Activated CD8-positive, alpha-beta memory T cell treated with anti-CD3 and anti-CD28 coated beads, Interleukin-2, amount 50 U/mL, for 1 hour (primary cell): Measurements from ENCODE around the gene CFAP69.

Experiments
- DNase-seq: peaks from one replicate; pipeline ENCODE4 v3.0.0-alpha.2; 2020; ENCODE audit errors: extremely low read depth

The CFAP69 gene

DNA sequence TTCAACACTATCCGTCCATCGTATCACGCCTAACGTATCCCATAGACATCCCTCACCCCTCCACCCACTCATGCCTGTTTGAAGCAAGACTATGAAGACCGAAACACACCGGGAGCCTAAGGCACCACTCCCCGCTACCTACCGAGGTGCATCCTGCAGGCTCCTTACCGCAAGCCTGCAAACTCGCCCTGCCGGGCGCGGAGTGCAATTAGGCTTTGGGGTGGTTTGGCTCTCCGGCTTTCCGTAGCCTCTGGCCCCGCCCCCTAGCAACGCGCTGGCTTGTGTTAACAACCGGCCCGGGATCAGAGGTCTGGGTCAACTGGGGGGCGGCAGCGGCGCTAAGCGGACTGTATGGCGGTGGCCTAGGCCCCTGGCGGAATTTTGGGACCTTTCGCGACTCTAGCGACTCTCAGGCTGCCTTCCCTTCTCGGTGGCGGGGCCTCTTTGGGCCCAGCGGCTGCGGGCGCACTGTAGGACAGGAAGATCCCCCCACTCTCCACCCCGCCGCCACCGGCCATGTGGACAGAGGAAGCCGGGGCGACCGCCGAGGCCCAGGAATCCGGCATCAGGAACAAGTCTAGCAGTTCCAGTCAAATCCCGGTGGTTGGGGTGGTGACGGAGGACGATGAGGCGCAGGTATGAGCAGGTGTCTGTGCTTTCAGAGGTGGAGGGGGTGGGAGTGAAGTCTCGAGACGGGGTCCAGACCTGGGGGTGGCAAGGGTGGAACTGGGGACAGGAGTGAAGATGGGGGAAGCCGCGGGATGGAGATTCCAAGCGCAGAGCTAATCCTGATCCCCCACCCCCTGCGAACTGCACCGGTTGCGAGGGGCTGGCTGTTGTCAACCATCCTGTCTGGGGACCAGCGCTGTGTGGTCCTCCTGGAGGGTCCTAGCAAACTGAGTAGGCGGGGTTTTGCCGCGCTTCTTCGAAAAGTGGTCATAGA lies at the start of gene CFAP69:
Gene CFAP69, plus strand, starts transcription at position 266 of the 943 bp plus-strand sequence. Its CDS starts 251 bp downstream, at position 517.
- peak; percentile 62 for DNase-seq

- no peak for DNase-seq
These were observed 43.3 kb upstream of the CFAP69 start for GRCh38 chr7:90201500-90202195.

GRCh38 chr7:90207956-90208355 lies 37.0 kb upstream of the CFAP69 start:
- DNase-seq, result no peak

GRCh38 chr7:90209776-90210175 lies 35.2 kb upstream of the CFAP69 start:
- DNase-seq, result no peak

GRCh38 chr7:90210475-90210874 lies 34.5 kb upstream of the CFAP69 start:
- no peak for DNase-seq

DNA sequence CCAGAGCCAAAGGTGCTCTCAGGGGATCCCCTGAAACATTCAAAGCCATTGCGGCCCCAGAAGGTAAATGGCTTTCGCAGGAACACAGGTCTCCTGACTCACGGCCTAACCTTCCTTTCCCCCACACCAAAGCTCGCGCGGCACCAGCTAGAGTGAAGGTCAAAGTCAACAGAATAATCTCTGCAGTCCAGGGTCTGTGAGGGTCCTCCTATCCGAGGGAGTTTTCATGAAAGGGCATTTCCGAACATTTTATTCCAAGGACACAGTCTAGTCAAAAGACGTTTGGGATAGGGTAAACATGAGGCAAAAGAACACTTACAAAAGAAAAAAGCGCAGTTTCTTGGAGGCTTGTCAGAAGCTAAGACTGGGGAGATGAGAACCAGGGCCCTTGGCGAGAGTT lies 34.0 kb upstream of the CFAP69 start:
- no peak for DNase-seq

GRCh38 chr7:90211391-90212148 lies 33.4 kb upstream of the CFAP69 start, which contains the start of gene STEAP2:
Gene STEAP2 (plus strand): TSS chr7:90211740. CDS start chr7:90225083, 13,343 bp downstream.
- no peak for DNase-seq

DNA sequence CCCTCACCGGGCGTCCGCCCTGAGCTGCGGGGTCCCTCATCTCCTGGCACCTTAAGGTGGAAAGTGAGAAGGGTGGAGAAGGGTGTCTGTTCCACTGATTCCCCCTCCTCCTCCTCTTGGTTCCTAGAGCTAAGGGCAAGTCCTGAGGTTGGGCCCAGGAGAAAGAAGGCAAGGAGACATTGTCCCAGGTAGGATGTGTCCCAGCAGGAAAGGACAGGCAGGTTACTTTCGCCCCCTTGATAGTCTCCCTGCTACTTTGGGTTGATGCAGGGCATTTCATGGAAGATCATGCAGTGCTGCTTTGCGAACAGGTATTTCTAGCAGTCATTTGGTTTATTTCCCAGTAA lies 32.9 kb upstream of the CFAP69 start:
- DNase-seq, result no peak

GRCh38 chr7:90213521-90213920 lies 31.5 kb upstream of the CFAP69 start:
- DNase-seq, result no peak

DNA sequence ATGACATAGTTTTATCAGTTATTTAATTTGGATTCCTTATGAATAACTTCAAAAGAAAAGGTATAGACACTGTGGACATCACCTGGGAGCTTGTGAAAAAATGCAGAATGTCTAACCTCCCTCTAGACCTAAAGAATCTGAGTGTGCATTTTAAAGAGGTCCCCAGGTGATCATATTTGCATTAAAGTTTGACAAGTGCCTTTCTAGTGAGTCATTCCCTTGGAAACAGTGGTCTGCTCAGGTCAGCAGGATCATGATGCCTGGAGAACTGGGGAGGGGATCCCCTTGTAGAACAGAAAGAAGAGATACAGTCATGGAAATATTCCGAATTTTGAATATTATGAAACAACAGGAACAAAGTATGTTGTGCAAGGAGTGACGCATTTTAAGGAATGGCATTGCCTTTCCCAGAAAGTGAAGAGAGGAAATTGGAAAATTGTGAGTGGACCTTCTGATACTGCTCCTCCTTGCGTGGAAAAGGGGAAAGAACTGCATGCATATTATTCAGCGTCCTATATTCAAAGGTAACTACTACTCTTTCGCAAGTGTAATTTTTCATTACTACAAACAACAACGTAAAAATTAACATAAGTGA lies 28.8 kb upstream of the CFAP69 start:
- DNase-seq, result no peak

DNA sequence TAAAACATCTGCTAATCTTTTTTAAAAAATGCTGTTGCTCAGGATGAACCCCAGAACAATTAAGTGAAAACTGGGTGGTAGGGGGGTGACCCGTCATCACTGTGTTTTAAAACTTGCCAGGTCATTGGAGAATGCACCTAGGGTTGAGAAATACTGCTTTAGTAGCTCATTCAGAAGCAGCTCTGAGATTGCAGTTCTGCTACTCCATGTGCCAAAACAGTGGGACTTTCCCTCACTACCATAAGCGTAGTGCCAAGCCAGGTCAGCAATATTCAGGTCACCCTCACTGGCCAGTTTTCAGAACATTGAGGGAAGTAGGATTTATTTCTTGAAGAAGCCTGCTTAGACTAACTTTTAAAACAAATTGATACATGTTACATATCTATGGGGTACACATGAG lies 28.2 kb upstream of the CFAP69 start:
- DNase-seq, result no peak

DNA sequence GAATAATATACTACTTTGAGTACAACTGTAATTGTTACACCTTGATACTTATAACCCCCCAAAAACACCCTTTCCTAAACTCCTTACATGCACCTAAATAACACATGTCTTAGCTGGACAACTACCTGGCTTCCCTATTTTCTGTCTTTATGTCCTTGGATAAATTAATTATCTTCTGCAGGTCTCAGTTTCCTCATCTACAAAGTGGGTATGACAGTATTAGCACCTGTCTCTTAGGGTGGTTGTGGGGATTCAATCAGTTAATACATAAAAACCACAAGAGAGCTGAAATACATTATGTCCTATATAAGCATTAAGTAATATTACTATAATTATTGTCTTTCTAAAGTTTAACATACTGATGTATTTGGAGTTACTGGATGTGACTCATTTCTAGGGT lies 22.6 kb upstream of the CFAP69 start:
- DNase-seq, result no peak

GRCh38 chr7:90222811-90223725 lies 21.9 kb upstream of the CFAP69 start:
- DNase-seq, result no peak

GRCh38 chr7:90224195-90224594 lies 20.8 kb upstream of the CFAP69 start:
- DNase-seq, result no peak

DNA sequence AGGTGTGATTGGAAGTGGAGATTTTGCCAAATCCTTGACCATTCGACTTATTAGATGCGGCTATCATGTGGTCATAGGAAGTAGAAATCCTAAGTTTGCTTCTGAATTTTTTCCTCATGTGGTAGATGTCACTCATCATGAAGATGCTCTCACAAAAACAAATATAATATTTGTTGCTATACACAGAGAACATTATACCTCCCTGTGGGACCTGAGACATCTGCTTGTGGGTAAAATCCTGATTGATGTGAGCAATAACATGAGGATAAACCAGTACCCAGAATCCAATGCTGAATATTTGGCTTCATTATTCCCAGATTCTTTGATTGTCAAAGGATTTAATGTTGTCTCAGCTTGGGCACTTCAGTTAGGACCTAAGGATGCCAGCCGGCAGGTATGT lies 19.8 kb upstream of the CFAP69 start:
- DNase-seq, result no peak

DNA sequence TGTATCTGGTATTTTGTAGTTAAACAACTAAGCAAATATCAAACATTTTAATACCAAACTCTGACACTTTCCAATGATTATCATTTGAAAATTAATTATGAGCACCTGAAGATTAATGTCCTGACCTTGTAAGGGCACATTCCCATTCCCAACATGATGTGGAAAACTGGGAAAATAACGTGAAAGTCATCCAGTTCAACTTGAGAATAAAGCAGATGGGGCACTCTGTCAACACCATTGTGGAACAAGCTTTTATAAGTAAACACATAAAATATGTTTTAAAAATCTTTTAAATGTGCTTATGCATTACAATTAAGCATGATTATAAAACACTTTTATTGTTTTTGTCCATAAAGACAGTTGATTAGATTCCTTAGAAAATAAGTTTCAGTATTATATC lies 19.4 kb upstream of the CFAP69 start:
- no peak for DNase-seq

- DNase-seq, result no peak
These were observed 17.7 kb upstream of the CFAP69 start for GRCh38 chr7:90227259-90227658.

GRCh38 chr7:90229682-90230081 lies 15.3 kb upstream of the CFAP69 start:
- no peak for DNase-seq

DNA sequence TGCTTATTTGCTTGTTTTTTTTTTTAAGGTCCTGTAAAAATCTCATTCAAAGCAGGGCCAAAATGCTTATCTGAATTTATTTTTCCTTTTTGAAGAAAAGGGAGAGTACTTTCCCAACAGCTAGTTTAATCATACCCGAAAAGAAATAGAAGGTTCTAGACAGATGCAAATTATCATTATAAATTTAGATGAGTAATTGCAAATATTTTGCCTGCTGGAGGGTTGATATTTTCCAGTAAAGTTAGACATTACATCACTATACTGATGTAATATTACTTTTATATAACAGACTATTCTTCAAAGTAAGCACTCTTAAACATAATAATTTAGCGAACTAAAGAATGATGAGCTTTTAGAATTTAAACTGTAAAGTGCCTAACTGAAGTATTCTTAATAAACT lies 14.1 kb upstream of the CFAP69 start:
- no peak for DNase-seq

- no peak for DNase-seq
These were observed 13.7 kb upstream of the CFAP69 start for GRCh38 chr7:90231304-90231703.

- DNase-seq, result no peak
These were observed 12.5 kb upstream of the CFAP69 start for GRCh38 chr7:90232430-90232829.
